ENCODE measurements around the gene STK32A. TPM values are rescaled to one million over a fixed set of nuclear protein-coding genes. Genes with fewer than 3 reads are reported as not detected.
"Not testable (repeated sequence)": the region's sequence is repeated elsewhere in the genome, so short reads cannot be mapped to it uniquely, and the experiment has no call there.

STK32A gene
- total RNA-seq, 1 donor = not detected

DNA sequence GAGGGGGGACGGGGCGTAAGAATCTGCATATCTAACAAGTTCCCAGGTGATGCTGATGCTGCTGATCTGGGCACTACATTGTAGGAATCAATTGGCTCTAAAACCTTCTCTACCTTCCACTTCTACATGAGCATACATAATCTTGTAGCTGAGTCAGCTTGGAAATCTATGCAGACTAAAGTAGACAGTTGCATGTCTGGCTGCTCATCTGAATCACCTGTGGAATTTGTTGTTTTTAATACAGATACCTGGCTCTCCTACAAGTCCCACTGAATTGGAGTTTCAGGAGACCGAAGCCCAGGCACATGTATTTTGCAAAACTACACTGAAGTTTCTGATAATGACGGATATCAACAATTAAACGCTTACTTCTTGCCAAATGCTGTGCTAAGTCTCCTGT, 113.6 kb downstream of the STK32A start:
- no peak overlapping the region for H3K4me3 ChIP-seq (ENCODE audit: low read length)
- H3K9me3 ChIP-seq (ENCODE audit: low read depth, low read length) = no peaks in the 10 kb centered on the region
- no peaks in the 10 kb centered on the region for H3K4me1 ChIP-seq (ENCODE audit: insufficient read depth, low read length)
- H3K27me3 ChIP-seq (ENCODE audit: insufficient read depth, low read length) = no peaks in the 10 kb centered on the region

DNA sequence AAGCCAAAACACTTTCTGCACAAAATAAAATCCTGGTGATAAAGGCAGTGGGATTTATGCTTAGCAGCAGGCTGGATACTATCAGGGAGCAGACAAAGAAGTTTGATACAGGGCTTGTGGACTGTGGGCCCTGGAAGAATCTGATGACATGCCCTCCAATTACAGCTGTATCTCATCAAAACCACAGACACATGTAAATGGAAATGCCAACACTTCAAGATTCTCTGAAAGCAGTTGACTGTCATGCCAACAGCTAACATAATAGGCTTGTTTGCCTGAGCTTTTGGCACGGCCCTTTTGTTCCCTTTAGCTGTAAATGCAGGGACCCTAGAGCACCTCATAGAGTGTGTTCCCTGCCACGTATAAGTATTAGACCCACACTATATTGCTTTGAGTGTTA, 114.4 kb downstream of the STK32A start:
- H3K9me3 ChIP-seq (ENCODE audit: low read depth, low read length) = no peaks in the 10 kb centered on the region
- no peak overlapping the region for H3K4me3 ChIP-seq (ENCODE audit: low read length)
- no peaks in the 10 kb centered on the region for H3K27me3 ChIP-seq (ENCODE audit: insufficient read depth, low read length)
- H3K4me1 ChIP-seq (ENCODE audit: insufficient read depth, low read length) = no peaks in the 10 kb centered on the region

DNA sequence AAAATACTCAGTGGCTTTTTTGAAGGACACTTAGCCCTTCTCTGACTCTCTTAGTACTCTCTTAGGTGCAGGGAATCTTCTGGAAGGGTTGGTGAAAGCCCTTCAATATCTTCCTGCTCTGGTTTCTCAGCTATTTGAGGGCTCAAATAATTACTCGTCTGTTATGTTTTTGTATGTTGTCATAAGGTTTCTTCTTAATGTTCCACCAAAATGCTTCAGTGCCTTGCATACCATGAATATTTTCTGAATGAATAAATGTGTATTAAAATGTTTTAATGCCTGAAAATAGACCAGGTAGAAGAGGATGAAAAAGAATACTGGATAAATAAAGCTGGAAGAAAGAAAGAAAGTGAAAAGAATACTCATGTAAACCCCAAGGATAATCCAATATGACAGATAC, 124.3 kb downstream of the STK32A start:
- Histone ChIP-seq H3K9me3 (ENCODE audit: low read depth, low read length) (no peaks in the 10 kb centered on the region), H3K4me1 (ENCODE audit: insufficient read depth, low read length) (no peaks in the 10 kb centered on the region), H3K27me3 (ENCODE audit: insufficient read depth, low read length) (no peaks in the 10 kb centered on the region), H3K4me3 (ENCODE audit: low read length) (no peak overlapping the region)

DNA sequence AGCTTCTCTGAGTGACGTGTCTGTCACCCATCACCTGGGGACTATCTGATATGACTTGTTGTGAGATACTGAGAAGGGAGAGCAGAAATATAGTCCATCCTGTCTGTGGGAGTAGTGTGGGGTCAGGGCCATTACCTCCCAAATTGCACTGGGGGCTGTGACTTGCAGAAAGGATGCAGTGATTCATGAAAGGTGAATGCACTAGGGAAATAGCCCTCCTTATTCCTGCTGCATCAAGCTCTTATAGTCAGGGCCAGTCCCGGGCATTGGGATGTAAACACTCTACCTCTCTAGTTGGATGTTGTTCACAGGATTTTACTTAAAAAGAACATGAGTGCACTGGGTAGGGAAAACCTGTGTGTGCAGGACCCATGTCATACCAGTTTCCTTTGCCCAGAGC, 124.8 kb downstream of the STK32A start:
- Histone ChIP-seq H3K9me3 (ENCODE audit: low read depth, low read length) (no peaks in the 10 kb centered on the region), H3K4me3 (ENCODE audit: low read length) (no peak overlapping the region), H3K27me3 (ENCODE audit: insufficient read depth, low read length) (no peaks in the 10 kb centered on the region), H3K4me1 (ENCODE audit: insufficient read depth, low read length) (no peaks in the 10 kb centered on the region)

DNA sequence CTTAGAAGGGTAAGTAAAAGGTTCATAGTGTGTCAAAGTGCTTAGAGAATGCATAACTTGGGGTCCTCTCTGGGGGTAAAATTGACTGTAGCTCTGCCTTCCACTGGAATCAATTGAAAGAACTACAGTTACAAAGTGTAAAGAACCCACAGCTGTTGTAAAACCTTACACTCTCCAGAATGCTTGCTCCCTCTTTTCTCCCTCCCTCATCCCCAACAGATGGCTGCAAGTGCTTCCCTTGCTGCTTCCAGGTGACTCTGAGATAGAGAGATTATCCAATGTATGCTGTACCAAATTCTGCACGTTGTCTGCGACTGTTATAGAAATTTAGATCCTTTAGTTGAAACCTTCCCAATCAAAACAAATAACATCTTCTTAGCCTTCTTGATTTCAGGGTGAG, 126.0 kb downstream of the STK32A start:
- Histone ChIP-seq H3K4me1 (ENCODE audit: insufficient read depth, low read length) (no peaks in the 10 kb centered on the region), H3K9me3 (ENCODE audit: low read depth, low read length) (no peaks in the 10 kb centered on the region), H3K27me3 (ENCODE audit: insufficient read depth, low read length) (no peaks in the 10 kb centered on the region), H3K4me3 (ENCODE audit: low read length) (no peak overlapping the region)

DNA sequence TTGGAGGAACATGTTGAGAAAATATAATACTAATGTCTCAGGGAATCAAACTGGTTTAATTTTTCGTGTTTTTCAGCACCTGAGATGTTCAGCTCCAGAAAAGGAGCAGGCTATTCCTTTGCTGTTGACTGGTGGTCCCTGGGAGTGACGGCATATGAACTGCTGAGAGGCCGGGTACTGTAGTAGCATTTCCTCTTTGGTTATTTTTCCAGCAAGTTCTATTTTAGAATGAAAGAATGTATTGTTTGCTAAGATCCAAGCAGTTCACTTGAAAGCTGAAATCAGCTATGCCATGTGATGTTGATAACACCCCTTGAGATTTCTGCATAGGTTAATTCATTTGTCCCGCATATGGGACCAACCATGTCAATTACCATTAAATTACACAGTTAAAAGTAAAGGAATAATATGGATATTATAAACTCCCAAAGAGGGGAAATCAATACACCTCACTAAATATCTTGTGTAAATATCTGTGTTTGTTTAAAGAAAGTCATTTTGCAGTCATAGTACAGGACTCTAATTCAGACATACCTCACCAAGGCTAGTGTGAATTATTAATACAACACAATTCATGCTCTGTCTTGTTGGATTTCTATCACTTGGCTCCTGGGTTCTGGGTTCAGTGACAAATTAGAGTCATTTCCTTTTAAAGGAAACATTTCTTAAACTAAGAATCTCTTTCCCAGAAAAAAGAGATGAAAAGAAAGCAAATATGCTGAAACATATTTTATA, 126.8 kb downstream of the STK32A start:
- Histone ChIP-seq H3K4me3 (ENCODE audit: low read length) (no peak overlapping the region), H3K4me1 (ENCODE audit: insufficient read depth, low read length) (no peaks in the 10 kb centered on the region), H3K9me3 (ENCODE audit: low read depth, low read length) (no peaks in the 10 kb centered on the region), H3K27me3 (ENCODE audit: insufficient read depth, low read length) (no peaks in the 10 kb centered on the region)

DNA sequence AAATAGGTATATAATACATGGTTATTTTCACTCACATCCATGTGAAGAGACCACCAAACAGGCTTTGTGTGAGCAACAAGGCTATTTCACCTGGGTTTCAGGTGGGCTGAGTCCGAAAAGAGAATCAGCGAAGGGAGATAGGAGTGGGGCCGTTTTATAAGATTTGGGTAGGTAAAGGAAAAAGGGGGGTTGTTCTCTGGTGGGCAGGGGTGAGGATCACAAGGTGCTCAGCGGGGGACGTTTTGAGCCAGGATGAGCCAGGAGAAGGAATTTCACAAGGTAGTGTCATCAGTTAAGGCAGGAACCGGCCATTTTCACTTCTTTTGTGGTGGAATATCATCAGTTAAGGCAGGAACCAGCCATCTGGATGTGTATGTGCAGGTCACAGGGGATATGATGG, 132.6 kb downstream of the STK32A start:
- not testable (repeated sequence) for H3K9me3 ChIP-seq (ENCODE audit: low read depth, low read length); H3K4me1 ChIP-seq (ENCODE audit: insufficient read depth, low read length); H3K4me3 ChIP-seq (ENCODE audit: low read length); H3K27me3 ChIP-seq (ENCODE audit: insufficient read depth, low read length)

DNA sequence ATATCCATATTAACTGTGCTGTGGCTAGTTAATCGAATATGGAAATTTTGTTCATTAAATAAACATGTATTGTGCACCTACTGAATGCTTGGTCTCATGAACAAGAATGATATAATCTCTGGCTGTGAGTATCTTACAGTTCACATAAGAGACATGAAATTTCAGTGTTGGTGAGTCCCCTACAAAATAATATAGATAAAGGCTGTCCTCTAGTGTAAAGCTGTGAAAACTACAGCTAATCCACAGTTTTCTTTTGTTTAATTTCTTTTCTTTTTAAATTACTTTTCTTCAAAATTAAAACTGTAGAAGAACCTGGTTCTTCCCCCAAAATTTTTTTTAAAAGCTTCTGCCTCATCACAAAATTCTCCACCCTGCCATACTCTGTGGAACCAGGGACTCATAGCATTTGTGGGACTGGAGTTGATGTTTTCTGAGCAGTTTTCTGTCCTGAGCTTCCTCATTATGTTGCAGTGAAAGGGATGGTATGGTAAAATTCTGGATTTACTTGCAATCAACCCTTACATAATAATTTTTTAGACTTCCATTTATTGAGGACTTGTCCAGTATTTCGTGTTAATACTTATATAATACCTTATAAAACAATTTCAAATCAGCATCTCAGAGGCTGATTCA, 135.0 kb downstream of the STK32A start:
- Histone ChIP-seq H3K9me3 (ENCODE audit: low read depth, low read length) (no peaks in the 10 kb centered on the region), H3K4me1 (ENCODE audit: insufficient read depth, low read length) (no peaks in the 10 kb centered on the region), H3K4me3 (ENCODE audit: low read length) (no peak overlapping the region), H3K27me3 (ENCODE audit: insufficient read depth, low read length) (no peaks in the 10 kb centered on the region)

DNA sequence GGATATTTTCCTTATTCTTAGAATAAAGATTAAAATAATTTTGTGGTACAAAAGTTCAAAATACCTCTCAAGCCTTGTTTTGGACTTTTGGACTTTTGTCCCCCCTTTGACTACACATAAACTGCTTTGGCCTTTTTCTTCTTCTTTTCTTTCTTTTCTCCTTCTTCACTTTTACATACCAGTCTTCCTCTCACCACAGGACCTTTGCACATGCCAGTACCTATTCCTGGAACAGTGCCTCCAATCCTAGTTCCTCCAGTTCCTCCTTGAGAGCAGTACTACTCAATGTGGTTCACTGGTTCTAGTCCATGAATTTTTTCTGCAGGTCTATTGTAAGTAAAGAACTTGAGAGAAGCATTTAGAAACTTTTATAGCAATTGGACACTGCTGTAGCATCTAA, 136.5 kb downstream of the STK32A start:
- Histone ChIP-seq H3K4me3 (ENCODE audit: low read length) (no peak overlapping the region), H3K27me3 (ENCODE audit: insufficient read depth, low read length) (no peaks in the 10 kb centered on the region), H3K9me3 (ENCODE audit: low read depth, low read length) (no peaks in the 10 kb centered on the region), H3K4me1 (ENCODE audit: insufficient read depth, low read length) (no peaks in the 10 kb centered on the region)

DNA sequence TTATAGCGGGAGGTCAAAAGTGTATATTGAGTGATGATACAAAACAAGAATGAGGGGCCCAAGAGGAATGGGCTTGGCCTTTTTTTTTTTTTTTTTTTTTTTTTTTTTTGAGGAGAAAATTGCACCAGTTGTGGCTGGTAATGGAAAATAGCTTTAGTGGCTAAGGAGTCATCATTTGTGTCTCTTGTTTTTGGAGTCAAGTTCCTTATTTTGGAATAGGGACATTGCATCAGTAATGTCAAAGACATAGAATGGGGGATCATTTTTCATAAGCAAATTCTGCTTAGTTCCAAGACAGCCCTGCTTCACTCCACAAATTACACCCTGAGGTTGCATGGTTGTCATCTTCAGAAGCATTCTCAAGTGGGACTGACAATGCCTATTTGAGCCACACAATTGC, 137.4 kb downstream of the STK32A start:
- Histone ChIP-seq H3K9me3 (ENCODE audit: low read depth, low read length) (no peaks in the 10 kb centered on the region), H3K4me1 (ENCODE audit: insufficient read depth, low read length) (no peaks in the 10 kb centered on the region), H3K27me3 (ENCODE audit: insufficient read depth, low read length) (no peaks in the 10 kb centered on the region), H3K4me3 (ENCODE audit: low read length) (no peak overlapping the region)

DNA sequence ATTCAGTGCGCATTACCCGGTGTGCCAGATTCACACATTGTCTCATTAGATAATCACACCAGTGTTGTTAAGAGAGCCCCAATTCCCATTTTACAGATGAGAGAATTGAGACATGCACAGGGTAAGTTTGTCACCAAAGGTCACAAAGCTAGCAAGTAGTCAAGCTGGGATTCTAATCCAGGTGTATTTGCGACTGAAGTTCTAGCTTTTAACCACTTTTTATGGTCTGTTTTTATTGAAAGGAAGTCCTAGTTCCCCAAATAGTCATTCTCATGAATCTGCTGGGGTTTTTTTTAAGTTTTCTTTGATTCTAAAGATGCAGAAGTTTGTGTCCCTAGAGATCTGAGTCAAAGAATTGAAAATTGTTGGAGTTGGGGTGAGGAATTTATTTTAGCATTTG, 138.5 kb downstream of the STK32A start:
- H3K27me3 ChIP-seq (ENCODE audit: insufficient read depth, low read length) = no peaks in the 10 kb centered on the region
- no peak overlapping the region for H3K4me3 ChIP-seq (ENCODE audit: low read length)
- no peaks in the 10 kb centered on the region for H3K9me3 ChIP-seq (ENCODE audit: low read depth, low read length)
- H3K4me1 ChIP-seq (ENCODE audit: insufficient read depth, low read length) = no peaks in the 10 kb centered on the region

DNA sequence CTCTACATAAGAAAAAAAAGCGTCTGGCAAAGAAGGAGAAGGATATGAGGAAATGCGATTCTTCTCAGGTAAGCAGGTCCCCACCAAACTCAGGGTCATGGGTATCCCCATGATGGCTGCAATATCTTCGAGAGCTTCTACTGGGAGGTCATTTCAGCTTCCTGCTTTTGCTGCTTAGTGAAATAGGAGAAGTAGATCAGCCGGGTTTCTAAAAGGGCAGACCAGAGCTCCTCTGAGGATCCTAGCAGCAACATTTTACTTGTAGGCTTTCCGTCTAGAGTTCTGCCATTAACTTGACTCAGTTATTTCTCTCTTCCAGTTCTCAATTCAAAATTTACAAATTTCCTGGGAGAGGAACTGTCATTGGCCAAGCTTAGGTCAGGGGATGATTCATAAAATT, 140.3 kb downstream of the STK32A start:
- Histone ChIP-seq H3K9me3 (ENCODE audit: low read depth, low read length) (no peaks in the 10 kb centered on the region), H3K27me3 (ENCODE audit: insufficient read depth, low read length) (no peaks in the 10 kb centered on the region), H3K4me1 (ENCODE audit: insufficient read depth, low read length) (no peaks in the 10 kb centered on the region), H3K4me3 (ENCODE audit: low read length) (no peak overlapping the region)

DNA sequence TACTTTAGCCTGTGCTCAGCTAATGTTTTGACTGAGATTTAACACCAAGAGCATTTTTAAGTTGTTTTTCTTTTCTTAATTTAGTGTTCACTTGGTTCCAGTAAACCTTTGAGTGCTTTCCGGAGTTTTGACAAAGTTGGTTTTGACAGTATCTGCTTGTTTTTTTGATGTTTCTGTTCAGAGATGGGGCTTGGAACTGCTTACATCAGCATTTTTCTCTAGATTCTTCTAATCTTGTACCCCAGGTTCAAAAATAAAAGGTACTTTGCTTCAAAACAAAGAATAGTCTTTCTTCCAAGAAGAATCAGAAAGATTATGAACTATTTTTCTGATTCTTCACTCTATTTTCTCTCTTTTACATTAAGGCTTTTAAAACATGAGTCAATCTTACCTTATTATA, 142.9 kb downstream of the STK32A start:
- no peaks in the 10 kb centered on the region for H3K4me1 ChIP-seq (ENCODE audit: insufficient read depth, low read length)
- H3K9me3 ChIP-seq (ENCODE audit: low read depth, low read length) = no peaks in the 10 kb centered on the region
- H3K4me3 ChIP-seq (ENCODE audit: low read length) = no peak overlapping the region

DNA sequence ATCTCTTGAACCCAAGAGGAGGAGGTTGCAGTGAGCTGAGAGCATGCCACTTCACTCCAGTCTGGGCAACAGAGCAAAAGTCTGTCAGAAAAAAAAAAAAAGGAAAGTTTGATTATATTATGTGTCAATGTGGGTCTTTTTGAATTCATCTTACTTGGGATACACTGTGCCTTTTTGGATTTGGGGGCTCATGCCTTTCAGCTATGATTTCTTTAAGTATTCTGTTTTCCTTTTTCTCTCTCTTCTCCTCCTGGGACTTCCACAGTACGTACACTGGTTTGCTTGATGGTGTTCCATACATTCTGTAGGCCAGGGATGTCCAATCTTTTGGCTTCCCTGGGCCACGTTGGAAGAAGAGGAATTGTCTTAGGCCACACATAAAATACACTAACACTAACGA, 146.7 kb downstream of the STK32A start:
- no peaks in the 10 kb centered on the region for H3K27me3 ChIP-seq (ENCODE audit: insufficient read depth, low read length)
- no peak overlapping the region for H3K4me3 ChIP-seq (ENCODE audit: low read length)

More for the DNA sequence above, 142.9 kb downstream of the STK32A start:
- H3K27me3 ChIP-seq (ENCODE audit: insufficient read depth, low read length) = no peaks in the 10 kb centered on the region

DNA sequence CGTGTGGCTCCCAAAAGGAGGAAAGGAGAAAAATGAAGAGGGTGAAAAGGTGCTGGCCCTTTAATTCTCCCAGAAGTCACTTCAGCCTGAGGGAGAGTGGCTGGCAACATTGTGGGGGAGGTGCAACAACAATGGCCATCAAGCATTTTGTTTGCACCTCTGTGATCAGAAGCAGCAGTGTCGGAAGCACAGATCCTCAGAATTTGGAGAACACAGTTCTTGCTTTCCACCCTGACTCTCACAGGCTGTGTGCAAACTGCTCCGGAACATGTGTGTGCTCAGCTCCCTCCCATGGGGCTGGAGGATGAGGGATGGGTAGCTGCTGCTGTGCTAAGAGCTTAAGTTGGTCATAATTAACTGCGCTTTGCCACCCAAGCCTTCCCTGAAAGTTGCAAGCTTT, 147.9 kb downstream of the STK32A start:
- Histone ChIP-seq H3K9me3 (ENCODE audit: low read depth, low read length) (no peaks in the 10 kb centered on the region), H3K4me1 (ENCODE audit: insufficient read depth, low read length) (no peaks in the 10 kb centered on the region), H3K4me3 (ENCODE audit: low read length) (no peak overlapping the region), H3K27me3 (ENCODE audit: insufficient read depth, low read length) (no peaks in the 10 kb centered on the region)

More for the DNA sequence above, 146.7 kb downstream of the STK32A start:
- H3K9me3 ChIP-seq (ENCODE audit: low read depth, low read length) = no peaks in the 10 kb centered on the region
- no peaks in the 10 kb centered on the region for H3K4me1 ChIP-seq (ENCODE audit: insufficient read depth, low read length)
